ENCODE results near the gene C19orf12.

C19orf12 gene

GRCh38 chr19:29667901-29668341 is 47.1 kb downstream of the C19orf12 start:
- TF ChIP-seq CTCF (IDR thresholded peaks at IDR 0.05; ENCODE audit: low read depth, low read length): no peak
- no peak for DNase-seq (ENCODE audit: extremely low read depth, low read depth)

GRCh38 chr19:29667387-29667783 is 47.7 kb downstream of the C19orf12 start:
- no peak for DNase-seq (ENCODE audit: extremely low read depth, low read depth)
- TF ChIP-seq CTCF (IDR thresholded peaks at IDR 0.05; ENCODE audit: low read depth, low read length): no peak

GRCh38 chr19:29666578-29667386 is 48.3 kb downstream of the C19orf12 start:
- no peak for TF ChIP-seq CTCF (IDR thresholded peaks at IDR 0.05; ENCODE audit: low read depth, low read length)
- no peak for DNase-seq (ENCODE audit: extremely low read depth, low read depth)

GRCh38 chr19:29665826-29666577 is 49.1 kb downstream of the C19orf12 start:
- DNase-seq (ENCODE audit: extremely low read depth, low read depth): no peak
- no peak for TF ChIP-seq CTCF (IDR thresholded peaks at IDR 0.05; ENCODE audit: low read depth, low read length)

GRCh38 chr19:29665215-29665825 is 49.7 kb downstream of the C19orf12 start, which contains the start of gene PLEKHF1:
Gene PLEKHF1 (plus strand): TSS chr19:29665461. CDS start chr19:29673840, 8,379 bp downstream.
- no peak for TF ChIP-seq CTCF (IDR thresholded peaks at IDR 0.05; ENCODE audit: low read depth, low read length)
- DNase-seq (ENCODE audit: extremely low read depth, low read depth): no peak

- no peak for DNase-seq (ENCODE audit: extremely low read depth, low read depth)
- no peak for TF ChIP-seq CTCF (IDR thresholded peaks at IDR 0.05; ENCODE audit: low read depth, low read length)
These were observed 50.3 kb downstream of the C19orf12 start for GRCh38 chr19:29664753-29665214.
